ENCODE data around the gene TMPRSS5. TPM values are rescaled to one million over a fixed set of nuclear protein-coding genes. Genes with fewer than 3 reads are reported as not detected.

TMPRSS5 gene
- polyA plus RNA-seq, 1 donor (not counting 4 experiments of a cell fraction or from before 2014, with no cell fraction given), result 0.04 TPM

DNA sequence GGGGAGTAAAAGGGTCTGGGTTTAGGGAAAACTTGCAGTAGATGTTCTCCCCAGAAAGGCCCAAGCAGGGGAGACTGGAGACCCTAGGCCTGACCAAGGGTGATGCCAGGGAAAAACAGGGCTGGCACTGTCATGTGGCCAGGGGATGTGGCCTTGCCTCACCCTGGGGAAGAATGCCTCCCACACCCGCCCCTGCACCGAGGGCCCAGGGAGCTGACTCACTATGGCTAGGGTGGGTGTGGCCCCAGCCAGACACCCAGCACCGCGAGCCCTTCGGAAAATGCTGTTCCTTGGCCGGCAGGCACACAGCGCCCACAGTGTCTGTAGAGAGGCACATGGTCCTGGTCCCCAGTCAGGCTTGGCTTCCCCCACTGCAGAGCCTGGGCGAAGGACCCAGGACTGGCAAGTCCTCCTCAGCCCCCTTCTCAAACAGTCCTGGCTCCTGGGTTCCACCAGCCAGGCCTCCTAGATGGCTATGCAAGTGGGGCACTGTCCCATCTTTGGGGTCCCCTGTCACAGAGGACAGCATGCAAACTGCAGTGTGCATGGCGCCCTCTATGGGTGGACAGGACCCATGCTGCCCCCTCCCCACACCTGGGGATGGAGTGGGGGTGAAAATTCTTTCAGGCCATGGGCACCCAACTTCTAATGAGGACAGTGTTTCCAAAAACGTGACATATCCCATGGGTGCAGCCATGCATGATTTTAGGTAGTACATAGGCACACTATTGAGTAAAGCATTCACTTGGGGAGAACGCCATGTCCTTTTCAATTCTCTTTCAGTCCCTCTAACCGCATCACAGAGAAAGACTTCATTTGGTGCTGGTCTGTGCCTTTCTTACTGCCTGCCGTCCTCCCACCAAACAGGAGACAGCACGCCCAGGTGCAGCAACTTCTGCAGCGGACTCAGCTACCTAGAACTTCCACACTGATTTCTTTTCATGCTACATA, 15.2 kb downstream of the TMPRSS5 start:
- H3K27ac ChIP-seq (ENCODE audit: control insufficient read depth, insufficient read depth, low read length), result peak overlapping the region; percentile 67
- FAIRE-seq (peak; percentile 77), DNase-seq (ENCODE audit: low read depth, low spot score) (peak; percentile 78)
- no peaks in the 10 kb centered on the region for H3K9me3 ChIP-seq (ENCODE audit: control insufficient read depth, low read depth, low read length)
- H2AFZ ChIP-seq (ENCODE audit: control insufficient read depth, low read length), result peak overlapping the region; percentile 71
- no peak overlapping the region for H3K4me3 ChIP-seq (ENCODE audit: control insufficient read depth in 2 of 3, extremely low read depth in 1 of 3, insufficient read depth in 2 of 3, low read depth in 1 of 3, low read length in 3 of 3)
- no peaks in the 10 kb centered on the region for H4K20me1 ChIP-seq (ENCODE audit: control insufficient read depth, extremely low read depth, insufficient read depth, low read length)
- H3K36me3 ChIP-seq (ENCODE audit: control insufficient read depth in 2 of 2, extremely low read depth in 1 of 2, insufficient read depth in 2 of 2, low read length in 2 of 2), result no peaks in the 10 kb centered on the region
- H3K4me1 ChIP-seq (ENCODE audit: control insufficient read depth, extremely low read depth, insufficient read depth, low read length), result peaks cover 13% of the 10 kb centered on the region
- peak overlapping the region; percentile 68 for H3K9ac ChIP-seq (ENCODE audit: control insufficient read depth, extremely low read depth, insufficient read depth, low read length)
- H3K79me2 ChIP-seq (ENCODE audit: control insufficient read depth, insufficient read depth, low read length), result no peaks in the 10 kb centered on the region
- H3K4me2 ChIP-seq (ENCODE audit: control insufficient read depth, extremely low read depth, insufficient read depth, low read depth, low read length), result peak overlapping the region; percentile 13
- dilution Hi-C loops (cut with MboI; ENCODE audit: extremely low pct_ligation_motif_present, low sequenced_read_pairs), result no loop called here
- TF ChIP-seq, protein P1, sequence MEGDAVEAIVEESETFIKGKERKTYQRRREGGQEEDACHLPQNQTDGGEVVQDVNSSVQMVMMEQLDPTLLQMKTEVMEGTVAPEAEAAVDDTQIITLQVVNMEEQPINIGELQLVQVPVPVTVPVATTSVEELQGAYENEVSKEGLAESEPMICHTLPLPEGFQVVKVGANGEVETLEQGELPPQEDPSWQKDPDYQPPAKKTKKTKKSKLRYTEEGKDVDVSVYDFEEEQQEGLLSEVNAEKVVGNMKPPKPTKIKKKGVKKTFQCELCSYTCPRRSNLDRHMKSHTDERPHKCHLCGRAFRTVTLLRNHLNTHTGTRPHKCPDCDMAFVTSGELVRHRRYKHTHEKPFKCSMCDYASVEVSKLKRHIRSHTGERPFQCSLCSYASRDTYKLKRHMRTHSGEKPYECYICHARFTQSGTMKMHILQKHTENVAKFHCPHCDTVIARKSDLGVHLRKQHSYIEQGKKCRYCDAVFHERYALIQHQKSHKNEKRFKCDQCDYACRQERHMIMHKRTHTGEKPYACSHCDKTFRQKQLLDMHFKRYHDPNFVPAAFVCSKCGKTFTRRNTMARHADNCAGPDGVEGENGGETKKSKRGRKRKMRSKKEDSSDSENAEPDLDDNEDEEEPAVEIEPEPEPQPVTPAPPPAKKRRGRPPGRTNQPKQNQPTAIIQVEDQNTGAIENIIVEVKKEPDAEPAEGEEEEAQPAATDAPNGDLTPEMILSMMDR (optimal IDR thresholded peaks at IDR 0.05 in 1 of 3, IDR thresholded peaks at IDR 0.05 in 1 of 3, conservative IDR thresholded peaks at IDR 0.05 in 1 of 3; ENCODE audit: extremely low read depth in 1 of 3, insufficient read depth in 2 of 3, low read length in 3 of 3), result peak; percentile 15 to 57 (median 20)
- no peak for TF ChIP-seq EZH2 (IDR thresholded peaks at IDR 0.05; ENCODE audit: low read length)
- H3K9me1 ChIP-seq (ENCODE audit: control insufficient read depth, extremely low read depth, insufficient read depth, low read length), result no peaks in the 10 kb centered on the region
- H3K27me3 ChIP-seq (ENCODE audit: control insufficient read depth, extremely low read depth, insufficient read depth, low read length), result no peaks in the 10 kb centered on the region

DNA sequence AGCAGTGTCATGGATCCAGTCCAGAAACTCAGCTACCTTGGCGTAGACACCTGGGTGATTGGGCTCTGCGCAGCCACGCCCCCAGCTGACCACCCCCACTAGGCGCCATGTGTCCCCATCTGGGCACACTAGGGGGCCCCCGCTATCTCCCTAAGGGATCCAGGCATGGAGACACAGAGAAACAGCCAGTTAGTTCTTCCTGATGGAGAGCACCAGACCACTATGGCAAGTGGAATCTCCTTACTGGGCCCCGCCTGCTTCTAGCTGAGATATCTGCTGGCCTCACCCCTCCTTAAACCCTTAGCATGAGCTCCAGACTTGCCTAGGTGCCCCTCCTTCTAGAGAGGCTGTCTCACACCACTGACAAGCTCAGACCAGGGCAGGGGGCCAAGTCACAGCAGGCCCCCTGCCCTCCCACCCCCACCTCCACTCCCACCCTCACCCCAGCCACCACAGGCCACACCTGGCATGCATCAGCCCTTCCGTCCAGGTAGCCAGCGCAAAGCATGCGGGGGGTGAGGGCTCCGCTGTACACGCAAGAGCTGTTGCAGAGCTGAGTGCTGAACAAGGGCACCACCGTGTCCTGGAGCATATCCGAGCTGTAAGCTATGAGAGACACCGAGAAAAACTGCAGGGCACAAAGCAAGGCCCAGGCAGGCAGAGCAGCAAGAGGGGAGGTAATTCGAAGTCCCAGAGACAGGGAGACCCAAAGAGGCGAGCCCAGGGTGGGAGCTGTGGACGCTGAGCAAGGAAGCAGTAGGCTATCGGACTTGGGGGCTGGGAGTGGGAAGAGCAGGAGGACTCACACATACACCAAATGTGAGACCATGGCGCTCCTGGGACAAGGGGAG, 16.1 kb downstream of the TMPRSS5 start:
- H3K4me2 ChIP-seq (ENCODE audit: control insufficient read depth, extremely low read depth, insufficient read depth, low read depth, low read length), result peak overlapping the region; percentile 1
- no peaks in the 10 kb centered on the region for H3K9me3 ChIP-seq (ENCODE audit: control insufficient read depth, low read depth, low read length)
- H3K4me1 ChIP-seq (ENCODE audit: control insufficient read depth, extremely low read depth, insufficient read depth, low read length), result peaks cover 13% of the 10 kb centered on the region
- no peak overlapping the region for H3K4me3 ChIP-seq (ENCODE audit: control insufficient read depth in 2 of 3, extremely low read depth in 1 of 3, insufficient read depth in 2 of 3, low read depth in 1 of 3, low read length in 3 of 3)
- H4K20me1 ChIP-seq (ENCODE audit: control insufficient read depth, extremely low read depth, insufficient read depth, low read length), result no peaks in the 10 kb centered on the region
- H3K27ac ChIP-seq (ENCODE audit: control insufficient read depth, insufficient read depth, low read length), result peak overlapping the region; percentile 67
- no peaks in the 10 kb centered on the region for H3K36me3 ChIP-seq (ENCODE audit: control insufficient read depth in 2 of 2, extremely low read depth in 1 of 2, insufficient read depth in 2 of 2, low read length in 2 of 2)
- no peaks in the 10 kb centered on the region for H3K79me2 ChIP-seq (ENCODE audit: control insufficient read depth, insufficient read depth, low read length)
- no peak for TF ChIP-seq EZH2 (IDR thresholded peaks at IDR 0.05; ENCODE audit: low read length)
- TF ChIP-seq, protein P1 (optimal IDR thresholded peaks at IDR 0.05 in 1 of 3, IDR thresholded peaks at IDR 0.05 in 1 of 3, conservative IDR thresholded peaks at IDR 0.05 in 1 of 3; ENCODE audit: extremely low read depth in 1 of 3, insufficient read depth in 2 of 3, low read length in 3 of 3), result no peak
- peak overlapping the region; percentile 68 for H3K9ac ChIP-seq (ENCODE audit: control insufficient read depth, extremely low read depth, insufficient read depth, low read length)
- H2AFZ ChIP-seq (ENCODE audit: control insufficient read depth, low read length), result peak overlapping the region; percentile 71
- no peaks in the 10 kb centered on the region for H3K27me3 ChIP-seq (ENCODE audit: control insufficient read depth, extremely low read depth, insufficient read depth, low read length)
- dilution Hi-C loops (cut with MboI; ENCODE audit: extremely low pct_ligation_motif_present, low sequenced_read_pairs), result no loop called here
- FAIRE-seq (no peak), DNase-seq (ENCODE audit: low read depth, low spot score) (no peak)
- H3K9me1 ChIP-seq (ENCODE audit: control insufficient read depth, extremely low read depth, insufficient read depth, low read length), result no peaks in the 10 kb centered on the region

Measured in keratinocyte (primary cell).